AG08396 (cell line): ENCODE data around the gene PTPN21.
A peak's percentile ranks its signal among the peaks of the same experiment; 100 is the strongest.
"Not testable (repeated sequence)": the region's sequence is repeated elsewhere in the genome, so short reads cannot be mapped to it uniquely, and the experiment has no call there.

Source experiments
- DNase-seq: peaks from one replicate; pipeline ENCODE4 v3.0.0; 2012; ENCODE audit warnings: low spot score, mixed read lengths

PTPN21 gene

DNA sequence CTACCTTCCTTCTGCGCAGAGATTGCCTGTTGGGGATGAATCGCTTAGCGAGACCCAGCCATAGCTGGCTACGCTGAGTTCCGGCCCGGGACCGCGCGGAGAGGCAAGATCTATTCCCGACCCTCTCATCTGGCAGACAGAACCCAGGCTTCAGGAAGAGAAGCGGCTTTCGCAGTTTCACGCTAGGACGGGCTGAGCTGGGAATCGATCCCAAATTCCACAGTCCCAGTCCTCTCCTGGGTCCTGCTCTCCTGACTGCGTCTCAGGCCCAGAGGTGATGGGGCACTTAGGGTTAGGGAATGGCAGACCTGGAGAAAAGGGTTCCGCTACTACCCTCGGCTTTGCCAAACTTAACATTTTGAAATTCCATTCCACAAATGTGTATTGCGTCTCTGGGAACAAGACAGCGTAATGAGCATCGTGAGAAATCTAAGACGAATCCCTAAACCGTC, 2.8 kb downstream of the PTPN21 start:
- DNase-seq = peak; percentile 12

- DNase-seq = peak; percentile 85
These were observed 3.5 kb downstream of the PTPN21 start for GRCh38 chr14:88551094-88551870.

DNA sequence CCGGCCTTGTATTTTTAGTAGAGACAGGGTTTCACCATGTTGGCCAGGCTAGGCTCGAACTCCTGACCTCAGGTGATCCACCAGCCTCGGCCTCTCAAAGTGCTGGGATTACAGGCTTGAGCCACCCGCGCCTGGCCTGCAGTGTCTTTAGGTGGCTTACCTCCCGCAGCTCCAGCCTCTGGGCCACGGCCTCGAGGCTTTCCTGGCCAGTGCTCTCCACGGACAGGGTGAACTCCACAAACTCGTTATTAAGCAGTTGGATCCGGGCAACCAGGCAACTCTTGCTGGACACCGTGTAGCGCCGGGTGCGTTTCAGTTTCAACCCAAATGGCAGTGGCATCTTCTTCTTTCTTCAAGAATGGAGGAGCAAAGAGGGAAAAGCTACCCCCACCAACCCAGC, 4.7 kb downstream of the PTPN21 start:
- DNase-seq = no peak

GRCh38 chr14:88547386-88547780, 7.4 kb downstream of the PTPN21 start:
- DNase-seq = no peak

GRCh38 chr14:88546621-88547385, 8.0 kb downstream of the PTPN21 start:
- DNase-seq = no peak

DNA sequence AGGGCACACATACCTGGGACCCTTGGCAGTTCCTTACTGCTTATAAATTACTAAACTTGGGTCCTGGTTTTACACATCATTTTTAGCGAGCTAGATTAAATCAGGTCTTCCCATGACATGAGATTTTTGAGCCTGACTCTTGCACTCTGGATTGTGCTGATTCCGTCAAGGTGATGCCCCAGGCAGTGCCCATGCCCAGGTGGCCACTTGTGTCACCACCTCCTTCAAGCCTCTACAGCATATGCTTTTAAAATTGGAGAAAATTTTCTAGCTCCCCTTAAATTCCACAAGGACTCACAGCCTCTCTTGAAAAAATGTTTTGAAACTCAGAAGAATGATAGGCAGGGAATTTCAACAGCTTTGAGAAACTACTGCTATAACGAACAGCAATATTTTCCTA, 9.6 kb downstream of the PTPN21 start:
- DNase-seq = no peak

DNA sequence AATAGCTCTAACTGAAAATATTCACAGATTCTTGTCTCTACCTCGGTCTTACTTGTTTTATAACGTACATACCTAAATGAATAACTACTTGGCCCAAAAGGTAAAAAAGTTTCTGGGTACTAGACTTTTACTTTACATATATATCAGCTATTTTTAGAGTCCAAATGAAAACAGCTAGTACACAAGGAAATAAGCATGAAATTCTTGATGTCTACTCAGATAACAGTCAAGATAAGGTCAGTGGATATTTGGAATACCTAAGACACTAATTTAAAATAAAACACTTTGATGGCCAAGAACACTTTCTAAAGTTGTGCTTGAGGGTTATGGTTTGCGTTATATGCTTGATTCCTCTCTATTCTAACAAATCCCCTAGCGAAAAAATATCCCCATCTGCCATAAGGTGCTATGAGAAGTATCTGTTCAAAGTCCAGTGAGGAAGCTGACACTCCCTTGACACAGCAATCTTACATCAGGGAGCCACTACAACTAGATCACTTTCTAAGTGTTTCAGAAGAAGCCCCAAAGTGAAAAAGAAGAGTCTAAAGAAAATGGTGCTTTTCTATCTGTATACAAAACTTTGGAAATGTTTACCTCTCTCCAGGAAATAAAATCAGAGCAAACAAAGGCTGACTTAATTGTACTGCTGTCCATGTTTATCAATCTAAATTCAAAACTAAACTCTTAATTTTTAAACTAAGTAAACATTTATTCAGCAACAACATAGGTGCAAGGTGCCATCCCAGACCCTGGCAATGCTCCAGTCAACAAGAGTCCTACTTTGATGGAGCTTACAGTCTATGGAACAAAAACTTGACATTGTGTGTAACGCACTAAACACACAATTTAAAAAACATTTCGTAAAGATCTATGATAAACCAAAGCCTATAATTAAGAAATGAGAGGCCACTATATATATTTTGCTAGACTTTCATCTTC, 11.7 kb downstream of the PTPN21 start:
- no peak for DNase-seq

- no peak for DNase-seq
These were observed 13.5 kb downstream of the PTPN21 start for GRCh38 chr14:88541324-88541723.

- no peak for DNase-seq
These were observed 19.0 kb downstream of the PTPN21 start for GRCh38 chr14:88535813-88536212.

- peak; percentile 17 for DNase-seq
These were observed 19.7 kb downstream of the PTPN21 start for GRCh38 chr14:88535149-88535548.

DNA sequence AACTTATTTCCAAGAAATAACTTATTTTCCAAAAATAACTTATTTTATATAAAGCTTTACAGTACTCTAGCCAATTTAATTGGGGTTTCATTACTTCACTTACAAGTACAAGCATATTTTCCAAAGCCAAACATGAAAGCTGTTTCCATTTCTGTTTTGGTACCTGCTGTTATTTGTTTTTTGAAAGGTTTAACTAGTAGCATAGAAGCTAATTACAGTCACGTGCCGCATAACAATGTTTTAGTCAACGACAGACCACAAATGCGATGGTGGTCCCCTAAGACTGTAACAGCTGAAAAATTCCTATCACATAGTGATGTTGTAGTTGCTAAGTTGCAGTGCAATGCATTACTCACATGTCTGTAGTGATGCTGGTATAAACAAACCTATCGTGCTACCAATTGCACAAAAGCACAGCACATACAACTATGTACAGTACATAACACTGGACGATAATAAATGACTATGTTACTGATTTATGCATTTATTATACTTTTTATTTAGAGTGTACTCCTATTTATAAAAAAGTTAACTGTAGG, 21.7 kb downstream of the PTPN21 start:
- peak; percentile 15 for DNase-seq

DNA sequence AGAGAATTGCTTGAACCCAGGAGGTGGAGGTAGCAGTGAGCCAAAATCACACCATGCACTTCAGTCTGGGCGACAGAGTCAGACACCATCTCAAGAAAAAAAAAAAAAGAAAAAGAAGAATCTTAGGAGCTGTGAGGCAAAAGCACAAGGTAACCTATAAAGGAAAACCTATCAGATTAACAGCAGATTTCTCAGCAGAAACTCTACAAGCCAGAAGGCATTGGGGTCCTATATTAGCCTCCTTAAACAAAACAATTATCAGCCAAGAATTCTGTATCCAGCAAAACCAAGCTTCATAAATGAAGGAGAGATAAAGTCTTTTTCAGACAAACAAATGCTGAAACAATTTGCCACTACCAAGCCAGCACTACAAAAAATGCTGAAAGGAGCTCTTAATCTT, 24.9 kb downstream of the PTPN21 start:
- not testable (repeated sequence) for DNase-seq

- no peak for DNase-seq
These were observed 32.4 kb downstream of the PTPN21 start for GRCh38 chr14:88522393-88522792.

- no peak for DNase-seq
These were observed 33.0 kb downstream of the PTPN21 start for GRCh38 chr14:88521818-88522217.

DNA sequence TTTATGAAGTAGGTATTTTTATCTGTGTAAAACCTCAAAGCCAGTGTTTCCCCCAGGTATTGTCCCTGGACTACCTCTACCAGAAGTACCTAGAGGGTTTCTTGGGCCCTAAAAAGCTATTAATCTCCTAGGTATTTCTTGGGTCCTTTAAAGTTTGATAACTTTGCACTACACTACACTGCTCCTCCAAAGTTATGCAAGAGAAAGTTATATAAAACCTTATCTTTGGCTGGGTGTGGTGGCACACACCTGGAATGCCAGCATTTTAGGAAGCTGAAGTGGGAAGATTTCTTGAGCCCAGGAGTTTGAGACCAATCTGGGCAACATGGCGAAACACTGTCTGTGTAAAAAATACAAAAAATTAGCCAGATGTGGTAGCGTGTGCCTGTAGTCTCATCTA, 34.9 kb downstream of the PTPN21 start:
- no peak for DNase-seq

- DNase-seq = no peak
These were observed 36.0 kb downstream of the PTPN21 start for GRCh38 chr14:88518592-88519512.

DNA sequence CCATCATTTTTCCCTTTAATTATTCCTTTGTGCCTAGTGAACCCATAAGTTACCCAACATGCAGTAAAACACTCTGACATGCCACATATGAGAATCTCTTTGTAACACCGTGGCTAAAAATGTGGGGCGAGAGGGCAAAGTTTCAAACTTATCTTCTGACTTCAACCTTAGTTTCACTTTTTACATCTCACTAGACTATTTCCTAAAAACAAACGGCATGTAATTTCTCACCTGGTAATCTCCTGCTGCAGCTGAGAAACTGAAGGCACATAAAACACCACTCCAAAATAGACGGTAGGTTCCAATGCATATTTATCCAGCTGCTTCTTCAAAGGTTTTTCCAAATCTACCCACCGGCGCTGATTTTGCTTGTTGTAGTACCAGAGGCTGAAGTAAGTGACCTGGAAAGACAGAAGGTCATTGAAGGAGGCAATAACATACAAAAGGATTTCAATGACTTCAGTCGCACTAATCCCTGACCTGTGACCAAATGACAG, 37.9 kb downstream of the PTPN21 start:
- no peak for DNase-seq

- no peak for DNase-seq
These were observed 39.1 kb downstream of the PTPN21 start for GRCh38 chr14:88515499-88516221.

GRCh38 chr14:88507208-88507607, 47.6 kb downstream of the PTPN21 start:
- DNase-seq = no peak

DNA sequence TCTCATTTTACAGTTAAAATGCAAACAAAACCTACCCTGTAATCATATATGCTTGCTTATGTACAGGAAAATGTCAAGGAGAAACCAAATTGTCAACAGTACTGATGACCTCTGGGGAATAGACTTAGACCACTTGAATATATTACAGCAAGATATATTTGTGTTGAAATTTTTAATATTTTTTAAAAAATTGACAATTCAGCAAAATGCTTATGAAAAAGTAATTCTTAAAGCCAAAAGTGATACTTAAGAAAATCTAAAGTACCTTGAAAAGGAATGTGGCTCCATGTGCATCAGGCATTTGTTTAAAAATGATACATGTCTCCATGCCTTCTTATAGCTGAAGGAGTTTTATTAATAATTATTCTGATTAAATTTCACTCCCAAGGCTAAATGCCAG, 49.2 kb downstream of the PTPN21 start:
- DNase-seq = no peak
